Erythroblast (primary cell): Measurements from ENCODE around the gene WDR81.

Experiments
- GATA1 ChIP-seq: IDR thresholded peaks from 2 replicates; pipeline ENCODE4 v1.6.1; 2011; ENCODE audit warnings: low read depth, mild to moderate bottlenecking, control low read depth, low read length, moderate library complexity
- POLR2A ChIP-seq: IDR thresholded peaks from 2 replicates; pipeline ENCODE4 v1.6.1; 2011; ENCODE audit warnings: mild to moderate bottlenecking, low read length

DNA sequence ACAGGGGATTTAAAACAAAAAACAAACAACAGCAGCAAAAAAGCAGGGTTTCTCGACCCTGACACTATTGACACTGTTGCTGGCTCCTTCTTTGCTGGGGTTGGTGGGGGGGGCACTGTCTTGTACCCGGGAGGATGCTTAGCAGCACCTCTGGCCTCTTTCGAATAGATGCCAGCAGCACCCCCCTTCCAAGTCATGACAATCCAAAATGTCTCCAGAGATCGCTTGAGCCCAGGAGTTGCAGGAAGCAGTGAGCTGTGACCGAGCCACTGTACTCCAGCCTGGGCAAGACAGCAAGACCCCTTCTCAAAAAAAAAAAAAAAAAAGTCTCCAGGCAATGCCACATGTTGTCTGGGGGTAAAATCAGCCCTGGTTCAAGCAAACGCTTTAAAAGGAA lies 57.7 kb downstream of the WDR81 start:
- TF ChIP-seq POLR2A = no peak
- TF ChIP-seq GATA1 = no peak
